A549 (cell line): ENCODE measurements around the gene GATM.

Source experiments
- CBX2 ChIP-seq: fragments of 200-600 bp; sonication (generic); IDR thresholded peaks from 2 replicates; pipeline ENCODE4 v1.6.1; 2016; ENCODE audit warnings: low read depth, mild to moderate bottlenecking, borderline replicate concordance
- PHF8 ChIP-seq: fragments of 200-600 bp; sonication (generic); IDR thresholded peaks from 2 replicates; pipeline ENCODE4 v1.6.1; 2016; ENCODE audit warnings: low read depth, mild to moderate bottlenecking, antibody characterized with exemption, moderate library complexity, borderline replicate concordance

DNA sequence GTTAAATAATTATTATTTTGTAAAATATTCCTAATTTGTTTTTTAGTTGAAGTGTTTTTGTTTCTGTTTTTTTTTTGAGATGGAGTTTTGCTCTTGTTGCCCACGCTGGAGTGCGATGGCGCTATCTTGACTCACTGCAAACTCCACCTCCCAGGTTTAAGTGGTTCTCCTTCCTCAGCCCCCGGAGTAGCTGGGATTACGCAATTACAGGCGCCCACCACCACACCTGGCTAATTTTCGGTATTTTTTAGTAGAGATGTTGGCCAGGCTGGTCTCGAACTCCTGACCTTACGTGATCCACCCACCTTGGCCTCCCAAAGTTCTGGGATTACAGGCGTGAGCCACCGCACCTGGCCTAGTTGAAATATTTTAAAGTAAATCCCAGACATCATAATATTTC, 48.7 kb upstream of the GATM start:
- TF ChIP-seq PHF8 (no peak), CBX2 (no peak)
